Transverse colon (tissue), 4 donors: Measurements from ENCODE around the gene CABLES2. TPM values are rescaled to one million over a fixed set of nuclear protein-coding genes. Genes with fewer than 3 reads are reported as not detected.

Experiments used
- DNase-seq: peaks from one replicate; pipeline ENCODE4 v3.0.0-alpha.2; 2019
- H3K27ac ChIP-seq, 4 donors: fragments of 200-600 bp; sonication (generic); 2 replicates each; pipeline ENCODE4 v1.5.1; 2016 to 2018; ENCODE audit warnings: inconsistent platforms in 4 of 4
- H3K27me3 ChIP-seq: fragments of 200-600 bp; sonication (generic); 2 replicates; pipeline ENCODE4 v1.5.1; 2017; ENCODE audit warnings: inconsistent platforms
- H3K36me3 ChIP-seq, 4 donors: fragments of 200-600 bp; sonication (generic); 2 replicates each; pipeline ENCODE4 v1.5.1; 2017 to 2019; ENCODE audit warnings: inconsistent platforms in 4 of 4
- H3K4me1 ChIP-seq, 4 donors: fragments of 200-600 bp; sonication (generic); 2 replicates each; pipeline ENCODE4 v1.5.1; 2017 to 2020; ENCODE audit warnings: inconsistent platforms in 4 of 4
- H3K4me3 ChIP-seq, 4 donors: fragments of 200-600 bp; sonication (generic); 1 replicate in 1 of 4; 2 replicates in 3 of 4; pipeline versions ENCODE4 v1.5.1 to v1.6.1; 2017 to 2019; ENCODE audit warnings: inconsistent platforms in 4 of 4
- H3K9me3 ChIP-seq, 2 donors: fragments of 200-600 bp; sonication (generic); 2 replicates each; pipeline ENCODE4 v1.5.1; 2017 to 2019; ENCODE audit warnings: inconsistent platforms in 2 of 2
- EP300 ChIP-seq: sonication (generic); formaldehyde crosslinking; IDR thresholded peaks from one replicate; pipeline ENCODE4 v1.6.1; 2017; ENCODE audit warnings: antibody characterized with exemption, low read depth
- POLR2A ChIP-seq: fragments of 450-650 bp; IDR thresholded peaks from one replicate; pipeline ENCODE4 v1.6.1; 2016; ENCODE audit warnings: antibody characterized with exemption, mild to moderate bottlenecking, moderate library complexity
- POLR2AphosphoS5 ChIP-seq, 3 donors: sonication (generic); formaldehyde crosslinking; IDR thresholded peaks; one replicate each; pipeline ENCODE4 v1.6.1; 2016; ENCODE audit warnings: antibody characterized with exemption in 3 of 3
- WGBS, 2 donors: methylation state at CpG; one replicate each; pipeline ENCODE4 v1.1.5; 2018; ENCODE audit warnings: low coverage in 1 of 2; 5-methylcytosine and 5-hydroxymethylcytosine counted together
- in situ Hi-C, 4 donors: fragments of 200-750 bp; cut with MboI; loops; one replicate each; pipeline versions ENCODE4 v1.15.0 to v1.15.1; 2017; ENCODE audit warnings: low sequenced_read_pairs in 3 of 4, low pct_ligation_motif_present in 1 of 4, low pct_unique_long_range_greater_than_20kb in 1 of 4
- intact Hi-C: fragments of 100-400 bp; cut with DNase I; formaldehyde crosslinking; loops from one replicate; pipeline ENCODE4 v1.15.1; 2023; ENCODE audit warnings: low total_unique reads
- total RNA-seq, 4 donors: library from RNA; depleted of rRNA; stranded (reverse); fragments of >200 nt; gene quantifications; one replicate each; pipeline ENCODE4 v1.1.0, GENCODE V29; 2016
- TF ChIP-seq, protein P1 (sequence below), 5 experiments: fragments of 200-600 bp in 3 of 5; fragments of 450-650 bp in 2 of 5; sonication (generic) in 3 of 5; IDR thresholded peaks; 1 replicate in 2 of 5; 2 replicates in 3 of 5; pipeline ENCODE4 v1.5.1; 2016 to 2017; ENCODE audit warnings: antibody characterized with exemption in 5 of 5, inconsistent platforms in 3 of 5, mild to moderate bottlenecking in 2 of 5, moderate library complexity in 1 of 5

The CABLES2 gene
- total RNA-seq, 4 donors from 2014 or later = 3.7 to 10.1 (median 8.5) TPM

DNA sequence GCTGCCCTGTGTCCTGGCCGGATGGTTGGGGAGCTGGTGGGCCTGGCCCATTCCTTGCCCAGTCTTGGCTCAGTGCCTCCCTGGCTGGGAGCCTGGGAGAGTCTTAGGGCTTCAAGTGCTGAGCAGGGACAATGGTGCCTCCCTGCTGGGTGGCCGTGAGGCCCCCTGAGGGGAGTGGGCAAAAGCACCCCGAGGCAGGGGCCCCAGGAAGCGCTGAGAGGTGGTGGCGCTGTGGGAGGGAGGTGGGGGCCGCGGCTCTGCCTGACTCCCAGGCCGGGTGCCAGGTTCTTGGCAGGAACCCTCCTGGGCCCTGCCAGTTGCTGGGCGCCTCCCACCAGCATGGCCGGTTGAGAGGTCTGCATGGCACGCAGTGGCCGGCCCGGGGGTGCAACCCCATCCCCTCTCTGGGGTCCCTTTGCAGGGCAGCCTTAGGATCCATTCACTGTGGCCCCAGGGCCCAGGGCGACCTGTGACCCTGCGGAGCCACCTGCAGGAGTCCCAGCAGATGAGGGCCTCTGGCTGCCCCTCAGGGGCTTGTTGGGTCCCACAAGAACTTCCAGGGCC lies 29.4 kb downstream of the CABLES2 start:
- Histone ChIP-seq H3K9me3 (no peaks in the 10 kb centered on the region), H3K4me1 (peaks cover 25 to 44% (median 33%) of the 10 kb centered on the region in 4 donors), H3K27me3 (peaks cover under 1% of the 10 kb centered on the region), H3K27ac (peak overlapping the region; percentile 26 to 88 (median 77)), H3K4me3 (no peak overlapping the region), H3K36me3 (no peaks in the 10 kb centered on the region)
- 58% methylated on average over 15 of the region's 15 CpGs; no CpG with 5 or more reads in 1 of the 2 donors for WGBS, 2 donors
- intact Hi-C loops (loop anchor here (2.0 to 5.0 kb wide), 2 partner anchors 35 to 75 kb away; partner anchors contain the start of gene ADRM1), in situ Hi-C loops (no loop called here)
- TF ChIP-seq EP300 (no peak), POLR2A (no peak), POLR2AphosphoS5 (IDR thresholded peaks at IDR 0.05) (no peak)
- TF ChIP-seq, protein P1, sequence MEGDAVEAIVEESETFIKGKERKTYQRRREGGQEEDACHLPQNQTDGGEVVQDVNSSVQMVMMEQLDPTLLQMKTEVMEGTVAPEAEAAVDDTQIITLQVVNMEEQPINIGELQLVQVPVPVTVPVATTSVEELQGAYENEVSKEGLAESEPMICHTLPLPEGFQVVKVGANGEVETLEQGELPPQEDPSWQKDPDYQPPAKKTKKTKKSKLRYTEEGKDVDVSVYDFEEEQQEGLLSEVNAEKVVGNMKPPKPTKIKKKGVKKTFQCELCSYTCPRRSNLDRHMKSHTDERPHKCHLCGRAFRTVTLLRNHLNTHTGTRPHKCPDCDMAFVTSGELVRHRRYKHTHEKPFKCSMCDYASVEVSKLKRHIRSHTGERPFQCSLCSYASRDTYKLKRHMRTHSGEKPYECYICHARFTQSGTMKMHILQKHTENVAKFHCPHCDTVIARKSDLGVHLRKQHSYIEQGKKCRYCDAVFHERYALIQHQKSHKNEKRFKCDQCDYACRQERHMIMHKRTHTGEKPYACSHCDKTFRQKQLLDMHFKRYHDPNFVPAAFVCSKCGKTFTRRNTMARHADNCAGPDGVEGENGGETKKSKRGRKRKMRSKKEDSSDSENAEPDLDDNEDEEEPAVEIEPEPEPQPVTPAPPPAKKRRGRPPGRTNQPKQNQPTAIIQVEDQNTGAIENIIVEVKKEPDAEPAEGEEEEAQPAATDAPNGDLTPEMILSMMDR (IDR thresholded peaks at IDR 0.05) = no peak
- DNase-seq = no peak

DNA sequence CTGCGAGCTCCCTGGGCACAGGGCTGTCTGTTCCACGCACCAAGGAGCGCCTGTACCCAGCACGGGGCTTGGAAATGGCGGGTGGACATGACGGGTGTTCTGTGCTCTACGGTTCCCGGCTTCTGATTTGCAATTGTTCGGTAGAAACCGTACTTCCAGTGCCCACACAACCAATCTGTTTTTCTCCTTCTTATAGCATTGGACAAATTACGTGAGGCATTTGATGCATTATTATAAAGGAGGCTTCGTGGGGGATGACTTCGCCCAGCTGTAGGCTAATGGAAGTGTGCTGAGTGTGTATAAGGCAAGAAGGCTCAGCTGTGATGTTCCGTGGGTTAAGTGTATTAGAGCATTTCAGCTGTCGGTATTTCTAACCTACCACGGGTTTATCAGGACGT lies 30.0 kb downstream of the CABLES2 start:
- Histone ChIP-seq H3K4me3 (no peak overlapping the region), H3K36me3 (no peaks in the 10 kb centered on the region), H3K9me3 (no peaks in the 10 kb centered on the region), H3K27me3 (peaks cover 4% of the 10 kb centered on the region), H3K4me1 (peaks cover 25 to 44% (median 33%) of the 10 kb centered on the region in 4 donors), H3K27ac (peak overlapping the region; percentile 61 to 88 (median 77))
- WGBS, 2 donors = 74 to 83% methylated on average over 6 to 17 of the region's 17 CpGs
- TF ChIP-seq, protein P1 (IDR thresholded peaks at IDR 0.05) = no peak
- TF ChIP-seq POLR2A = no peak
- TF ChIP-seq POLR2AphosphoS5 (IDR thresholded peaks at IDR 0.05) = no peak
- TF ChIP-seq EP300 = no peak
- no peak for DNase-seq
- in situ Hi-C loops (no loop called here), intact Hi-C loops (loop anchor here (2.0 to 5.0 kb wide), 2 partner anchors 35 to 74 kb away; partner anchors contain the start of gene ADRM1)

DNA sequence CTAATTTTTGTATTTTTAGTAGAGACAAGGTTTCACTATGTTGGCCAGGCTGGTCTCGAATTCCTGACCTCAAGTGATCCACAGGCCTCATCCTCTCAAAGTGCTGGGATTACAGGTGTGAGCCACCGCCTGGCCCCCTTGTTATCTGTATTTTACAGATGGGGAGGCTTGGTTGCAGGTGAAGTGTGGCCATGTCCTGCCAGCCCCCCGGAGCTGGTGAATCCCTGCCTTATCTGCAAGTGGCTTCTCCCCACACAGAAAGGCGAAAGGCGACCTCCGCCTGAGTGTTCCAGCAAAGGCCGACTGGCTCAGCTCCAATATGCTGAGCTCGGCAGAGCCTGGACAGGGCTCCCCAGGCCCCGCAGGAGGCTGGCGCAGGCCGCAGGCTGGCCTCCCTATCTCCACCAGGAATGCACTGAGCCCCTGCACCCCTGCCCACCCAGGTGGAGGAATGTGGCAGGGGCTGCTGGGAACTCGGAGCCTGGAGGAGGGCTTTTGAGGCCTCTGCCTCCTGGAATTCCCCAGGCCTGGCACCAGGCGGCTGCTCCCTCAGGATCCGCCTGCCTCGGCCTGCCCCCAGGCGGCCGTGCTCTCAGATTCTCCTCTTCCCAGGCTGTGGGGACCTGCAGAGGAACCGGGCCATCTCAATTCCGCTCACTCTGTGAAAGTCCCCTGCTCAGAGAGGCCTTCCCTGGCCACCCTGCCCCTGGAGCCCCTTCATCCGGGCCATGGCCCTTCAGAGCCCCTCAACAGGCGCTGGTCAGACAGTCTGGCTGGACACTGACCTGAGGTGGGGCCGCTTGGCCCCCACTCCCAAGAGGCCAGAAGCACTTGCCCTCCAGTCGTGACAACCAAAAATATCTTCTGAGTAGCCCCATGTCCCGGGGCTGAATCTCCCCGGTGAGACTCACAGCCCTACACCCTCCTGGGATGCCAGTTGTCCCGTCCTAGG lies 30.7 kb downstream of the CABLES2 start:
- Histone ChIP-seq H3K9me3 (no peaks in the 10 kb centered on the region), H3K4me1 (peaks cover 25 to 44% (median 38%) of the 10 kb centered on the region in 4 donors), H3K27ac (peak overlapping the region; percentile 61 to 88 (median 77)), H3K4me3 (no peak overlapping the region), H3K27me3 (peaks cover 4% of the 10 kb centered on the region), H3K36me3 (no peaks in the 10 kb centered on the region)
- intact Hi-C loops = loop anchor here (2.0 to 5.0 kb wide), 2 partner anchors 34 to 74 kb away; partner anchors contain the start of gene ADRM1
- TF ChIP-seq, protein P1 (IDR thresholded peaks at IDR 0.05) = peak; percentile 37 to 54 (median 43)
- TF ChIP-seq EP300 = no peak
- peak in 1 of 3 donors; percentile 11 for TF ChIP-seq POLR2AphosphoS5 (IDR thresholded peaks at IDR 0.05)
- no peak for TF ChIP-seq POLR2A
- no peak for DNase-seq
- WGBS, 2 donors = 47% methylated on average over 26 of the region's 26 CpGs; no CpG with 5 or more reads in 1 of the 2 donors
- in situ Hi-C loops = no loop called here
